Esophagus muscularis mucosa (tissue), 4 donors: ENCODE measurements around the gene SLC24A3. TPM values are rescaled to one million over a fixed set of nuclear protein-coding genes. Genes with fewer than 3 reads are reported as not detected.
A peak's percentile ranks its signal among the peaks of the same experiment; 100 is the strongest.

Source experiments
- DNase-seq: peaks from one replicate; pipeline ENCODE4 v3.0.0-alpha.2; 2017; ENCODE audit errors: extremely low spot score
- H3K27ac ChIP-seq, 4 donors: fragments of 200-600 bp; sonication (generic); replicated peaks in 1 of 4; 1 replicate in 3 of 4; 2 replicates in 1 of 4; pipeline ENCODE4 v1.5.1; 2016 to 2019; ENCODE audit warnings: mild to moderate bottlenecking in 1 of 4
- H3K27me3 ChIP-seq, 4 donors: fragments of 200-600 bp; sonication (generic); one replicate each; pipeline versions ENCODE4 v1.5.1 to v1.6.0; 2016 to 2019
- H3K36me3 ChIP-seq, 4 donors: fragments of 200-600 bp; sonication (generic); one replicate each; pipeline ENCODE4 v1.5.1; 2016 to 2019
- H3K4me1 ChIP-seq, 4 donors: fragments of 200-600 bp; sonication (generic); one replicate each; pipeline ENCODE4 v1.5.1; 2016 to 2019
- H3K4me3 ChIP-seq, 4 donors: fragments of 200-600 bp; sonication (generic); 1 replicate in 2 of 4; 2 replicates in 2 of 4; pipeline ENCODE4 v1.5.1; 2016 to 2019; ENCODE audit warnings: mild to moderate bottlenecking in 4 of 4, moderate library complexity in 1 of 4
- H3K9me3 ChIP-seq, 4 donors: fragments of 200-600 bp; sonication (generic); 1 replicate in 3 of 4; 2 replicates in 1 of 4; pipeline ENCODE4 v1.5.1; 2016 to 2019
- EP300 ChIP-seq: sonication (generic); formaldehyde crosslinking; IDR thresholded peaks from one replicate; pipeline ENCODE4 v1.6.1; 2017; ENCODE audit warnings: antibody characterized with exemption
- POLR2A ChIP-seq: fragments of 450-650 bp; IDR thresholded peaks from one replicate; pipeline ENCODE4 v1.6.1; 2017; ENCODE audit warnings: antibody characterized with exemption, moderate library complexity, mild to moderate bottlenecking, low read depth
- POLR2AphosphoS5 ChIP-seq, 2 donors: sonication (generic); formaldehyde crosslinking; IDR thresholded peaks; one replicate each; pipeline ENCODE4 v1.6.1; 2017; ENCODE audit warnings: antibody characterized with exemption in 2 of 2
- WGBS: methylation state at CpG from one replicate; pipeline ENCODE4 v1.1.5; 2018; 5-methylcytosine and 5-hydroxymethylcytosine counted together
- intact Hi-C: fragments of 100-400 bp; cut with DNase I; formaldehyde crosslinking; loops from one replicate; pipeline ENCODE4 v1.15.1; 2023
- total RNA-seq, 4 donors: library from RNA; depleted of rRNA; stranded (reverse); fragments of >200 nt; gene quantifications; one replicate each; pipeline versions ENCODE4 v1.1.0 to v1.2.1, GENCODE V29; 2016
- TF ChIP-seq, protein P1 (sequence below), 3 experiments: fragments of 200-600 bp in 2 of 3; fragments of 450-650 bp in 1 of 3; sonication (generic) in 2 of 3; IDR thresholded peaks; one replicate each; pipeline ENCODE4 v1.5.1; 2017 to 2019; ENCODE audit warnings: antibody characterized with exemption in 3 of 3, mild to moderate bottlenecking in 2 of 3, moderate library complexity in 1 of 3

Gene SLC24A3
- total RNA-seq, 4 donors from 2014 or later = 4.6 to 11.5 (median 6.6) TPM

DNA sequence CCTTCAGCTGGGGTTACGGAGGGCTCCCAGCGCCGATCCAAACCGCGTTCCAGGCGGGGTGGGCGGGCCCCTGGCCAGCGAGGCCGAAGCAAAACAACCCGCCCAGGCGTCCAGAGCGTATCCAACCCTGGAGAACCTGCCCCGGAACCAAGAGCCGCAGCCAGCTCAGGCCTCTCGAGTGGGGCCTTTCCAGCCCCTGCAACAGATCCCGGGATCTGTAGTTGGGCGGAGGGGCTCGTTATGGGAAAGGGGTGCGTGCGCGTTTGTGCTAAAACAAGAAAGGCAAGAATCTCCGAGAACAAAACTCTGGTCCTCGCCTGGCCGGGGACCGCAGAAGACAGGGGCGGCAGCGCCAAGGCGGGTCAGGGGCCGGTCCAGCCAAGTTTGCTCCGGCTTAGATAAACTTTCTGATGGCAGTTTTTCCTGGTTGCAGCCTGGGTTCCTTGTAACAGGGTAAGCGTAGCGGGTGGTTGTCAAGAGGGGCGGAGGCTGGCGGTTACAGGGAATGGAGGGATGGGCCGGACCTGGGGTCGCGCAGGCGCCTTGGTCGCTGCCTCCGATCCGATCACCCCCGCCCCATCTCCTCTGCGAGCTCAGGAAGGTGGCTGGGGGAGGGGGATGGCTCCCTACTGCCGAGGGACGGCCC lies 545.2 kb downstream of the SLC24A3 start:
- DNase-seq = peak; percentile 95
- H3K4me1 ChIP-seq = peaks cover 40 to 51% (median 47%) of the 10 kb centered on the region in 4 donors
- intact Hi-C loops = loop anchor here (5.0 kb wide), 1 partner anchor 65 kb away; no protein-coding TSS in a partner anchor
- H3K36me3 ChIP-seq = peaks cover 0 to 2% (median 0%) of the 10 kb centered on the region in 4 donors
- peak overlapping the region; percentile 81 to 93 (median 90) for H3K4me3 ChIP-seq
- WGBS = 0% methylated on average over 31 of the region's 45 CpGs
- no peaks in the 10 kb centered on the region for H3K27me3 ChIP-seq
- TF ChIP-seq POLR2A (peak; percentile 11), POLR2AphosphoS5 (IDR thresholded peaks at IDR 0.05) (peak; percentile 42 to 76), EP300 (no peak)
- TF ChIP-seq, protein P1, sequence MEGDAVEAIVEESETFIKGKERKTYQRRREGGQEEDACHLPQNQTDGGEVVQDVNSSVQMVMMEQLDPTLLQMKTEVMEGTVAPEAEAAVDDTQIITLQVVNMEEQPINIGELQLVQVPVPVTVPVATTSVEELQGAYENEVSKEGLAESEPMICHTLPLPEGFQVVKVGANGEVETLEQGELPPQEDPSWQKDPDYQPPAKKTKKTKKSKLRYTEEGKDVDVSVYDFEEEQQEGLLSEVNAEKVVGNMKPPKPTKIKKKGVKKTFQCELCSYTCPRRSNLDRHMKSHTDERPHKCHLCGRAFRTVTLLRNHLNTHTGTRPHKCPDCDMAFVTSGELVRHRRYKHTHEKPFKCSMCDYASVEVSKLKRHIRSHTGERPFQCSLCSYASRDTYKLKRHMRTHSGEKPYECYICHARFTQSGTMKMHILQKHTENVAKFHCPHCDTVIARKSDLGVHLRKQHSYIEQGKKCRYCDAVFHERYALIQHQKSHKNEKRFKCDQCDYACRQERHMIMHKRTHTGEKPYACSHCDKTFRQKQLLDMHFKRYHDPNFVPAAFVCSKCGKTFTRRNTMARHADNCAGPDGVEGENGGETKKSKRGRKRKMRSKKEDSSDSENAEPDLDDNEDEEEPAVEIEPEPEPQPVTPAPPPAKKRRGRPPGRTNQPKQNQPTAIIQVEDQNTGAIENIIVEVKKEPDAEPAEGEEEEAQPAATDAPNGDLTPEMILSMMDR (IDR thresholded peaks at IDR 0.05) = no peak
- H3K9me3 ChIP-seq = no peaks in the 10 kb centered on the region
- H3K27ac ChIP-seq = peak overlapping the region; percentile 87 to 92 (median 90)

DNA sequence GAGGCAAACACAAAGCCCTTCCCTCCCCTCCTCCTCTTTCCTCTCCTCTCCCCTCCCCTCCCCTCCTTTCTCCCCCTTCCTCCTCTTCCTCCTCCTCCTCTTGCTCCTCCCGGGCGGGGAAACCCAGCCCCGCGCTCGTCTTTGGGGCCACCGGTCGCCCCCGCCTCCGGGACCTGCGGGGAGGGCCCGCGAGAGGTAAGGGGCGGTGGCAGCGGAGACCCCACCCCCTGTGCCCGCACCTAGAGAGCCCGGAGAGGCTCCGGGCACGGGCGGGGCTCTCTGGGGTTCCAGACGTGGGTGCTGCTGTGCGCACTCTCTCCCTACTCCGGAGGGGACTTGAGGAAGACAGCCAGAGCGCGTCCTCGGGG lies 545.7 kb downstream of the SLC24A3 start, which contains the start of gene RIN2:
Gene RIN2 (plus strand): TSS at position 126 of the 368 bp plus-strand sequence. CDS start 131,344 bp downstream, outside the sequence.
- peak within 1 kb of the TSS; percentile 87 to 92 (median 90) for H3K27ac ChIP-seq
- H3K27me3 ChIP-seq = no peaks in the 10 kb centered on the region
- no peak for DNase-seq
- H3K36me3 ChIP-seq = peaks cover 0 to 5% (median 0%) of the 10 kb centered on the region in 4 donors
- peak within 1 kb of the TSS; percentile 81 to 93 (median 90) for H3K4me3 ChIP-seq
- 0% methylated on average over 11 of the region's 25 CpGs for WGBS
- peaks cover 40 to 51% (median 47%) of the 10 kb centered on the region in 4 donors for H3K4me1 ChIP-seq
- TF ChIP-seq POLR2A (no peak), POLR2AphosphoS5 (IDR thresholded peaks at IDR 0.05) (no peak), EP300 (no peak)
- TF ChIP-seq, protein P1 (IDR thresholded peaks at IDR 0.05) = no peak
- no peaks in the 10 kb centered on the region for H3K9me3 ChIP-seq
- intact Hi-C loops = loop anchor here (5.0 kb wide), 1 partner anchor 66 kb away; no protein-coding TSS in a partner anchor

DNA sequence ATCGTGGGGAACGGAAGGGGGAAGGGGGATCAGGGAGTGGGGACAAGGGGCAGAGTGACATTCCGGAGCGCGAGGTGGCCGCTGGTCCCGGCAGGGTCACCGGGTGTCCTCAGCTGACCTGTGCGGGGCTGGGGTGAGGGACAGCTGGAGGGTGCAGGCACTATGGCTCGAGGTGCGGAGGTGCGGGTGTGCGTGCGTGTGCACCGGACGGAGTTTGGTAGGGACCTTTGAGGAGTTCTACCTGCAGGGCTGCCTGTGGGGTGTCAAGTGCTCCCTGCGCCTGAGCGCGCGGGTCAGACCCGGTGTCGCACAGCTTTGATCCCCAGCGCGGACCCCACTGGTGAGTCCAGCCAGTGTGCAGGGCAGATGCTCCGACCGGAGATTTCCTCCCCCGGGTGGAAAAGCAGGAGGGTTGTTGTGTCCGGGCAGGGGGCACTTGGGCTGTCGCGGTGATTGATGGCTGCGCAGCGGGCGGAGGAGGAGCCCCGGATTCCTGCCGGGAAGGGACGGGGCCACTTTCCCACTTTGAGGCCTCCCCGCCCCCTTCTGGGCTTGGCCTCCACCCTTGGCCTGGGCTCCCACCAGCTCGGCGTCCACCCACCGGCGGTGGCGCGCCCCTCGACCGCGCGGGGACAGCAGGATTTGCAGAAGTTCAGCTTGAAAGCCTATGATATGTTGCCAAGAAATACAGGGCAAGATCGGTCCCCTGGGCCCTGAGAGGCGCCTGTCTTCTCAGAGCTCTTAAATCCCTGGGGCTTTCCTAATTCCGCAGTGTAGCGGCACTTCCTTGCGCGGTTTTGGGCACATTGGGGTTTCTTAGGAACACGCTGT lies 546.3 kb downstream of the SLC24A3 start:
- Histone ChIP-seq H3K27me3 (no peaks in the 10 kb centered on the region), H3K36me3 (peaks cover 0 to 5% (median 0%) of the 10 kb centered on the region in 4 donors), H3K4me3 (peak overlapping the region; percentile 81 to 93 (median 90)), H3K9me3 (no peaks in the 10 kb centered on the region), H3K4me1 (peaks cover 40 to 51% (median 47%) of the 10 kb centered on the region in 4 donors), H3K27ac (peak overlapping the region; percentile 87 to 92 (median 90))
- intact Hi-C loops = loop anchor here (5.0 kb wide), 1 partner anchor 66 kb away; no protein-coding TSS in a partner anchor
- WGBS = 54% methylated on average over 7 of the region's 54 CpGs
- DNase-seq = peak; percentile 93
- TF ChIP-seq, protein P1 (IDR thresholded peaks at IDR 0.05) = no peak
- TF ChIP-seq EP300 (no peak), POLR2AphosphoS5 (IDR thresholded peaks at IDR 0.05) (peak in 1 of 2 donors; percentile 24), POLR2A (peak; percentile 1)

GRCh38 chr20:19760371-19760721 lies 547.9 kb downstream of the SLC24A3 start:
- no peak overlapping the region for H3K4me3 ChIP-seq
- WGBS = 89% methylated on average over 3 of the region's 3 CpGs
- no peak for TF ChIP-seq EP300
- no peak for TF ChIP-seq POLR2A
- TF ChIP-seq POLR2AphosphoS5 (IDR thresholded peaks at IDR 0.05) = no peak
- TF ChIP-seq, protein P1 (IDR thresholded peaks at IDR 0.05) = no peak
- H3K27me3 ChIP-seq = no peaks in the 10 kb centered on the region
- no peaks in the 10 kb centered on the region for H3K9me3 ChIP-seq
- peaks cover 43 to 51% (median 47%) of the 10 kb centered on the region in 4 donors for H3K4me1 ChIP-seq
- intact Hi-C loops = no loop called here
- peaks cover 0 to 5% (median 0%) of the 10 kb centered on the region in 4 donors for H3K36me3 ChIP-seq
- DNase-seq = no peak
- peak overlapping the region; percentile 18 to 92 (median 89) for H3K27ac ChIP-seq
